Epithelial cell of esophagus (primary cell): Measurements from ENCODE around the gene DAZAP1.
"Not testable (repeated sequence)": the region's sequence is repeated elsewhere in the genome, so short reads cannot be mapped to it uniquely, and the experiment has no call there.

Experiments used
- DNase-seq: peaks from one replicate; pipeline ENCODE4 v3.0.0; 2010; ENCODE audit warnings: low read depth
- H3K4me3 ChIP-seq: 2 replicates; pipeline ENCODE4 v1.5.1; 2011; ENCODE audit warnings: mild to moderate bottlenecking, low read length, control low read depth
- CTCF ChIP-seq: IDR thresholded peaks from 2 replicates; pipeline ENCODE4 v1.5.1; 2011; ENCODE audit warnings: low read depth, mild to moderate bottlenecking, low read length, control low read depth, inconsistent platforms; ENCODE audit not compliant: insufficient read depth; ENCODE audit errors: missing control alignments

Gene DAZAP1

GRCh38 chr19:1474765-1475351 is 67.5 kb downstream of the DAZAP1 start:
- no peak for DNase-seq
- TF ChIP-seq CTCF = no peak
- no peak overlapping the region for H3K4me3 ChIP-seq

GRCh38 chr19:1475751-1476437 is 68.5 kb downstream of the DAZAP1 start:
- no peak for DNase-seq
- TF ChIP-seq CTCF = no peak
- H3K4me3 ChIP-seq = no peak overlapping the region

- not testable (repeated sequence) for H3K4me3 ChIP-seq
- peak; percentile 36 for DNase-seq
Observed at GRCh38 chr19:1477056-1477455, 69.7 kb downstream of the DAZAP1 start.

GRCh38 chr19:1478934-1479707 is 71.7 kb downstream of the DAZAP1 start, which contains the start of gene C19orf25:
C19orf25 (minus strand) TSS chr19:1479215; CDS start chr19:1478903, 312 bp downstream.
- TF ChIP-seq CTCF = no peak
- DNase-seq = peak; percentile 96
- peak within 1 kb of the TSS; percentile 87 for H3K4me3 ChIP-seq

- DNase-seq = no peak
- TF ChIP-seq CTCF = no peak
- H3K4me3 ChIP-seq = no peak overlapping the region
Observed at GRCh38 chr19:1481224-1481892, 74.0 kb downstream of the DAZAP1 start.

GRCh38 chr19:1481893-1482360 is 74.5 kb downstream of the DAZAP1 start:
- no peak overlapping the region for H3K4me3 ChIP-seq
- no peak for TF ChIP-seq CTCF
- no peak for DNase-seq
